Smooth muscle cell (in vitro differentiated cells): ENCODE results near the gene PON3. TPM values are rescaled to one million over a fixed set of nuclear protein-coding genes. Genes with fewer than 3 reads are reported as not detected.

ENCODE experiments used
- DNase-seq: peaks from one replicate; lab custom pipeline; 2025; ENCODE audit not compliant: unreplicated experiment; lab: John Stamatoyannopoulos, UW
- H2AFZ ChIP-seq: fragments of 200-600 bp; sonication (generic); 2 replicates; pipeline ENCODE4 v1.6.0; 2016; ENCODE audit warnings: antibody characterized with exemption, low read depth, mild to moderate bottlenecking
- H3F3A ChIP-seq: fragments of 200-600 bp; sonication (generic); 2 replicates; pipeline ENCODE4 v1.6.0; 2017; ENCODE audit warnings: antibody characterized with exemption, low read depth
- H3K27ac ChIP-seq: fragments of 200-600 bp; sonication (generic); 2 replicates; pipeline ENCODE4 v1.5.1; 2016; ENCODE audit warnings: low read depth, mild to moderate bottlenecking
- H3K27me3 ChIP-seq: fragments of 200-600 bp; sonication (generic); 2 replicates; pipeline ENCODE4 v1.6.1; 2016; ENCODE audit warnings: low read depth, mild to moderate bottlenecking
- H3K36me3 ChIP-seq: fragments of 200-600 bp; sonication (generic); 2 replicates; pipeline ENCODE4 v1.5.1; 2016; ENCODE audit warnings: low read depth
- H3K4me1 ChIP-seq: fragments of 200-600 bp; sonication (generic); 2 replicates; pipeline ENCODE4 v1.5.1; 2016; ENCODE audit warnings: low read depth
- H3K4me2 ChIP-seq: fragments of 200-600 bp; sonication (generic); 2 replicates; pipeline ENCODE4 v1.6.0; 2016; ENCODE audit warnings: mild to moderate bottlenecking
- H3K4me3 ChIP-seq: fragments of 200-600 bp; sonication (generic); 2 replicates; pipeline ENCODE4 v1.5.1; 2016; ENCODE audit warnings: mild to moderate bottlenecking
- H3K79me2 ChIP-seq: fragments of 200-600 bp; sonication (generic); 2 replicates; pipeline ENCODE4 v1.6.0; 2016; ENCODE audit warnings: low read depth, mild to moderate bottlenecking
- H3K9ac ChIP-seq: fragments of 200-600 bp; sonication (generic); 2 replicates; pipeline ENCODE4 v1.6.0; 2016; ENCODE audit warnings: low read depth
- H3K9me3 ChIP-seq: fragments of 200-600 bp; sonication (generic); replicated peaks from 2 replicates; pipeline ENCODE4 v1.5.1; 2016; ENCODE audit warnings: low read depth
- H4K20me1 ChIP-seq: fragments of 200-600 bp; sonication (generic); 2 replicates; pipeline ENCODE4 v1.6.0; 2016; ENCODE audit warnings: low read depth
- CTCF ChIP-seq: fragments of 200-600 bp; sonication (generic); IDR thresholded peaks from 2 replicates; pipeline ENCODE4 v1.5.1; 2017; ENCODE audit warnings: borderline replicate concordance, mild to moderate bottlenecking, antibody characterized with exemption; ENCODE audit not compliant: insufficient read depth, poor library complexity, severe bottlenecking
- WGBS: methylation state at CpG from one replicate; pipeline ENCODE4 v1.1.7; 2016; ENCODE audit warnings: low lambda C conversion rate; 5-methylcytosine and 5-hydroxymethylcytosine counted together
- polyA plus RNA-seq: library from polyadenylated mRNA; unstranded; fragments of >200 nt; fragmentation: Nextera tagmentation; extraction: Ambion mirVana; gene quantifications from 2 replicates; pipeline ENCODE4 v1.2.1, GENCODE V29; 2016
- total RNA-seq: library from RNA; depleted of rRNA; stranded (reverse); fragments of >200 nt; gene quantifications from 2 replicates; pipeline ENCODE4 v1.2.3, GENCODE V29; 2014

Gene PON3
- total RNA-seq (0.13 TPM in 1 of 2 replicates, not detected in the other), polyA plus RNA-seq (not detected in 2 replicates)

- no peak within 1 kb of the TSS for H3K4me2 ChIP-seq
- no peak within 1 kb of the TSS for H2AFZ ChIP-seq
These were observed at the start of gene PON3 for GRCh38 chr7:95396136-95397032. Gene PON3, minus strand, starts transcription at chr7:95396375. Its CDS starts 25 bp downstream, at chr7:95396350.

GRCh38 chr7:95444796-95445195, 48.6 kb upstream of the PON3 start:
- Histone ChIP-seq H3K9ac (no peak overlapping the region), H3K79me2 (no peaks in the 10 kb centered on the region), H3K4me1 (no peaks in the 10 kb centered on the region), H3K4me3 (no peak overlapping the region), H3F3A (no peaks in the 10 kb centered on the region), H4K20me1 (no peaks in the 10 kb centered on the region), H3K36me3 (no peaks in the 10 kb centered on the region), H3K9me3 (no peaks in the 10 kb centered on the region), H3K27me3 (no peaks in the 10 kb centered on the region), H2AFZ (no peak overlapping the region), H3K4me2 (no peak overlapping the region), H3K27ac (no peak overlapping the region)
- no peak for DNase-seq
- WGBS = 85% methylated on average over 2 of the region's 2 CpGs
- no peak for TF ChIP-seq CTCF

More at GRCh38 chr7:95396136-95397032, at the start of gene PON3:
- no peaks in the 10 kb centered on the region for H3K9me3 ChIP-seq
- H3K4me1 ChIP-seq = no peaks in the 10 kb centered on the region
- no peak within 1 kb of the TSS for H3K27ac ChIP-seq
- H4K20me1 ChIP-seq = no peaks in the 10 kb centered on the region
- H3F3A ChIP-seq = no peaks in the 10 kb centered on the region
- no peaks in the 10 kb centered on the region for H3K27me3 ChIP-seq
- DNase-seq = no peak
- H3K36me3 ChIP-seq = no peaks in the 10 kb centered on the region
- no peak for TF ChIP-seq CTCF
- no peaks in the 10 kb centered on the region for H3K79me2 ChIP-seq
- no peak within 1 kb of the TSS for H3K4me3 ChIP-seq
- no peak within 1 kb of the TSS for H3K9ac ChIP-seq
- 95% methylated on average over 67 of the region's 68 CpGs for WGBS

- no peaks in the 10 kb centered on the region for H3F3A ChIP-seq
- no peak overlapping the region for H2AFZ ChIP-seq
- H3K9ac ChIP-seq = no peak overlapping the region
- TF ChIP-seq CTCF = no peak
- H3K4me1 ChIP-seq = no peaks in the 10 kb centered on the region
- H3K79me2 ChIP-seq = no peaks in the 10 kb centered on the region
- no peak overlapping the region for H3K27ac ChIP-seq
- WGBS = 66% methylated on average over 7 of the region's 7 CpGs
- no peaks in the 10 kb centered on the region for H3K9me3 ChIP-seq
- H4K20me1 ChIP-seq = no peaks in the 10 kb centered on the region
- no peak overlapping the region for H3K4me2 ChIP-seq
- H3K36me3 ChIP-seq = no peaks in the 10 kb centered on the region
- no peak overlapping the region for H3K4me3 ChIP-seq
- DNase-seq = no peak
- no peaks in the 10 kb centered on the region for H3K27me3 ChIP-seq
These were observed 45.1 kb upstream of the PON3 start for GRCh38 chr7:95441042-95441823.
